Esophagus muscularis mucosa (tissue), 3 donors: Measurements from ENCODE around the gene SEMA7A.

Experiments
- CTCF ChIP-seq, 3 experiments: fragments of 200-600 bp in 2 of 3; fragments of 450-650 bp in 1 of 3; sonication (generic) in 2 of 3; IDR thresholded peaks; one replicate each; pipeline ENCODE4 v1.5.1; 2017 to 2019; ENCODE audit warnings: antibody characterized with exemption in 3 of 3, mild to moderate bottlenecking in 2 of 3, moderate library complexity in 1 of 3
- POLR2AphosphoS5 ChIP-seq, 2 donors: sonication (generic); formaldehyde crosslinking; IDR thresholded peaks; one replicate each; pipeline ENCODE4 v1.6.1; 2017; ENCODE audit warnings: antibody characterized with exemption in 2 of 2

- no peak for TF ChIP-seq CTCF (IDR thresholded peaks at IDR 0.05)
- no peak for TF ChIP-seq POLR2AphosphoS5 (IDR thresholded peaks at IDR 0.05)
These were observed 4.4 kb upstream of the SEMA7A start for GRCh38 chr15:74438206-74438605.
